ENCODE results near the gene TMEM186.

- TF ChIP-seq, protein P1, sequence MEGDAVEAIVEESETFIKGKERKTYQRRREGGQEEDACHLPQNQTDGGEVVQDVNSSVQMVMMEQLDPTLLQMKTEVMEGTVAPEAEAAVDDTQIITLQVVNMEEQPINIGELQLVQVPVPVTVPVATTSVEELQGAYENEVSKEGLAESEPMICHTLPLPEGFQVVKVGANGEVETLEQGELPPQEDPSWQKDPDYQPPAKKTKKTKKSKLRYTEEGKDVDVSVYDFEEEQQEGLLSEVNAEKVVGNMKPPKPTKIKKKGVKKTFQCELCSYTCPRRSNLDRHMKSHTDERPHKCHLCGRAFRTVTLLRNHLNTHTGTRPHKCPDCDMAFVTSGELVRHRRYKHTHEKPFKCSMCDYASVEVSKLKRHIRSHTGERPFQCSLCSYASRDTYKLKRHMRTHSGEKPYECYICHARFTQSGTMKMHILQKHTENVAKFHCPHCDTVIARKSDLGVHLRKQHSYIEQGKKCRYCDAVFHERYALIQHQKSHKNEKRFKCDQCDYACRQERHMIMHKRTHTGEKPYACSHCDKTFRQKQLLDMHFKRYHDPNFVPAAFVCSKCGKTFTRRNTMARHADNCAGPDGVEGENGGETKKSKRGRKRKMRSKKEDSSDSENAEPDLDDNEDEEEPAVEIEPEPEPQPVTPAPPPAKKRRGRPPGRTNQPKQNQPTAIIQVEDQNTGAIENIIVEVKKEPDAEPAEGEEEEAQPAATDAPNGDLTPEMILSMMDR (IDR thresholded peaks at IDR 0.05; ENCODE audit: poor library complexity), result no peak
- TF ChIP-seq EZH2 (IDR thresholded peaks at IDR 0.05; ENCODE audit: borderline replicate concordance), result no peak
Measured at GRCh38 chr16:8751481-8752311, 45.7 kb downstream of the TMEM186 start.

All from hepatocyte (in vitro differentiated cells).